GM12878 (cell line): ENCODE measurements around the gene C10orf143. TPM values are rescaled to one million over a fixed set of nuclear protein-coding genes. Genes with fewer than 3 reads are reported as not detected.

ENCODE experiments used
- ATAC-seq: fragments of 200-7000 bp; cut with Tn5 transposase; 3 replicates; pipeline ENCODE4 v1.9.1; 2020; ENCODE audit warnings: mild to moderate bottlenecking, moderate library complexity
- BruUV-seq: library from RNA; stranded (reverse); fragments of 400-500 nt; replicated peaks from 2 replicates; lab custom pipeline; 2021; lab: Mats Ljungman, UMichigan
- CTCF ChIA-PET: fragments of 300-600 bp; sonication (Branson Sonifier 250); formaldehyde crosslinking; extraction: SDS; loops from one replicate; lab custom pipeline; 2021; ENCODE audit warnings: inconsistent platforms; lab: Yijun Ruan, JAX
- POLR2A ChIA-PET: fragments of 350-600 bp; formaldehyde crosslinking; extraction: SDS; loops from one replicate; lab custom pipeline; 2021; ENCODE audit warnings: inconsistent platforms; lab: Charles Lee
- RAD21 ChIA-PET: fragments of 300-600 bp; sonication (Branson Sonifier 250); formaldehyde crosslinking; loops from one replicate; lab custom pipeline; 2023; ENCODE audit warnings: antibody characterized with exemption; ENCODE audit not compliant: unreplicated experiment; lab: Charles Lee
- SMC1A ChIA-PET: fragments of 300-600 bp; sonication (Branson Sonifier 250); formaldehyde crosslinking; loops from one replicate; lab custom pipeline; 2023; ENCODE audit not compliant: unreplicated experiment, uncharacterized antibody; lab: Charles Lee
- DNase-seq: peaks from one replicate; pipeline ENCODE4 v3.0.0-alpha.2; 2011; ENCODE audit warnings: low read depth, low spot score
- FAIRE-seq: peaks from 3 replicates; lab custom pipeline; 2011; peaks lifted over from hg19 to GRCh38; lab: Jason Lieb, UNC
- H2AFZ ChIP-seq: 2 replicates; pipeline ENCODE4 v1.6.0; 2011; ENCODE audit warnings: low read depth, low read length, control low read depth; ENCODE audit not compliant: control insufficient read depth
- H3K27ac ChIP-seq: 2 replicates; pipeline ENCODE4 v1.5.1; 2011; ENCODE audit warnings: control low read depth; ENCODE audit not compliant: control insufficient read depth, insufficient read depth
- H3K27me3 ChIP-seq, 2 experiments: replicated peaks in 1 of 2; 2 replicates each; pipeline versions ENCODE4 v1.6.0 to v1.6.1; 2011; ENCODE audit warnings: low read length in 1 of 2; ENCODE audit not compliant: control insufficient read depth in 2 of 2, insufficient read depth in 2 of 2
- H3K36me3 ChIP-seq, 2 experiments: 2 replicates each; pipeline ENCODE4 v1.5.1; 2011; ENCODE audit warnings: low read length in 1 of 2; ENCODE audit not compliant: control insufficient read depth in 2 of 2, insufficient read depth in 2 of 2
- H3K4me1 ChIP-seq: 2 replicates; pipeline ENCODE4 v1.6.1; 2011; ENCODE audit warnings: mild to moderate bottlenecking, low read length, moderate library complexity, mixed read lengths; ENCODE audit not compliant: control insufficient read depth, insufficient read depth
- H3K4me2 ChIP-seq: 2 replicates; pipeline ENCODE4 v1.6.0; 2011; ENCODE audit warnings: control low read depth; ENCODE audit not compliant: control insufficient read depth, insufficient read depth
- H3K4me3 ChIP-seq: fragments of 200-600 bp; sonication (generic); 2 replicates; pipeline ENCODE4 v1.5.1; 2016
- H3K79me2 ChIP-seq: 2 replicates; pipeline ENCODE4 v1.6.0; 2011; ENCODE audit warnings: low read length; ENCODE audit not compliant: control insufficient read depth, insufficient read depth
- H3K9ac ChIP-seq: 2 replicates; pipeline ENCODE4 v1.8.0; 2011; ENCODE audit warnings: low read length, control low read depth, mixed read lengths; ENCODE audit not compliant: control insufficient read depth, insufficient read depth
- H3K9me3 ChIP-seq: replicated peaks from 3 replicates; pipeline ENCODE4 v1.5.1; 2011; ENCODE audit warnings: mild to moderate bottlenecking, low read length; ENCODE audit not compliant: control insufficient read depth, insufficient read depth
- H4K20me1 ChIP-seq: 2 replicates; pipeline ENCODE4 v1.6.0; 2011; ENCODE audit not compliant: control insufficient read depth, insufficient read depth
- CTCF ChIP-seq, 3 experiments: IDR thresholded peaks in 2 of 3; conservative IDR thresholded peaks in 1 of 3; 2 replicates each; pipeline ENCODE4 v1.5.1; 2011; ENCODE audit warnings: low read depth in 3 of 3, low read length in 3 of 3, mild to moderate bottlenecking in 3 of 3, control low read depth in 2 of 3, moderate library complexity in 2 of 3, inconsistent platforms in 1 of 3, mixed read lengths in 1 of 3; ENCODE audit not compliant: control insufficient read depth in 2 of 3, insufficient read depth in 1 of 3; ENCODE audit errors: extremely low read depth in 1 of 3
- HSF1 ChIP-seq: fragments of 150-350 bp; IDR thresholded peaks from 2 replicates; pipeline ENCODE4 v1.6.1; 2014; ENCODE audit warnings: mild to moderate bottlenecking, low read depth, low read length
- IRF5 ChIP-seq: fragments of 450-650 bp; IDR thresholded peaks from 2 replicates; pipeline ENCODE4 v1.6.1; 2017; ENCODE audit warnings: borderline replicate concordance
- JUND ChIP-seq: IDR thresholded peaks from 2 replicates; pipeline ENCODE4 v1.6.1; 2012; ENCODE audit warnings: low read depth, mild to moderate bottlenecking, low read length, improper control_type of control experiment, moderate library complexity
- NFIC ChIP-seq: IDR thresholded peaks from 2 replicates; pipeline ENCODE4 v1.6.1; 2012; ENCODE audit warnings: low read depth, mild to moderate bottlenecking, inconsistent platforms, low read length, moderate library complexity
- SMC3 ChIP-seq: IDR thresholded peaks from 2 replicates; pipeline ENCODE4 v1.6.1; 2011; ENCODE audit warnings: low read length, improper control_type of control experiment, borderline replicate concordance
- ZNF592 ChIP-seq: fragments of 450-650 bp; IDR thresholded peaks from 2 replicates; pipeline ENCODE4 v1.6.1; 2017; ENCODE audit warnings: mild to moderate bottlenecking, moderate library complexity
- WGBS: methylation state at CpG from one replicate; pipeline ENCODE4 v1.1.6; 2016; ENCODE audit warnings: low lambda C conversion rate; ENCODE audit not compliant: insufficient replicate concordance, insufficient coverage; ENCODE audit errors: missing lambda C conversion rate; 5-methylcytosine and 5-hydroxymethylcytosine counted together
- in situ Hi-C: fragments of 300-500 bp; cut with MboI; formaldehyde crosslinking; loops from 9 replicates; pipeline ENCODE4 v1.14.3; 2018; ENCODE audit warnings: mixed read lengths
- intact Hi-C: fragments of 100-400 bp; cut with micrococcal nuclease; formaldehyde crosslinking; loops from one replicate; pipeline ENCODE4 v1.14.2; 2022; ENCODE audit not compliant: unreplicated experiment
- polyA plus RNA-seq, 11 experiments: library from polyadenylated mRNA; depleted of rRNA in 4 of 11; unstranded in 6 of 11; stranded (reverse) in 5 of 11; fragments of >200 nt; fragmentation: Nextera tagmentation in 4 of 11; fragmentation: Illumina TruSeq in 1 of 11; extraction: Ambion mirVana in 4 of 11; extraction: Trizol in 1 of 11; gene quantifications; 1 replicate in 1 of 11; 2 replicates in 10 of 11; pipeline versions ENCODE4 v1.2.1 to v1.2.3, GENCODE V29; 2011 to 2016; ENCODE audit warnings: inconsistent platforms in 2 of 11, missing spikeins in 2 of 11, low read depth in 1 of 11
- total RNA-seq, 4 experiments: library from RNA; depleted of rRNA in 3 of 4; stranded (reverse); fragments of >200 nt in 3 of 4; fragmentation: Illumina TruSeq in 1 of 4; extraction: Trizol in 1 of 4; gene quantifications; 2 replicates each; pipeline versions ENCODE4 v1.2.1 to v1.2.3, GENCODE V29; 2013 to 2021

C10orf143 gene
- total and polyA plus RNA-seq, 10 of the 15 experiments (the other 5 are each of a cell fraction or from before 2014, with no cell fraction given) = 0.64 to 7.9 (median 2.6) TPM

- no TSS peak for BruUV-seq
- Histone ChIP-seq H3K9me3 (no peaks in the 10 kb centered on the region), H3K36me3 (no peaks in the 10 kb centered on the region), H3K27ac (no peak overlapping the region), H3K27me3 (no peaks in the 10 kb centered on the region), H4K20me1 (no peaks in the 10 kb centered on the region), H3K9ac (no peak overlapping the region), H3K79me2 (no peaks in the 10 kb centered on the region), H3K4me1 (no peaks in the 10 kb centered on the region), H3K4me2 (no peak overlapping the region), H3K4me3 (no peak overlapping the region), H2AFZ (no peak overlapping the region)
- intact Hi-C loops = no loop called here
- no peak for DNase-seq
- ChIA-PET RAD21 (no interaction called here), CTCF (no interaction called here), SMC1A (no interaction called here), POLR2A (no interaction called here)
- FAIRE-seq = no peak
- no peak for TF ChIP-seq SMC3
- 0 out of 6 replicates have a peak, but pooled peaks of 1 of the 3 experiments have one; percentile 1 for TF ChIP-seq CTCF (IDR thresholded peaks at IDR 0.05 in 2 of 3, conservative IDR thresholded peaks at IDR 0.05 in 1 of 3; ENCODE audit: control insufficient read depth in 2 of 3, extremely low read depth in 1 of 3, insufficient read depth in 1 of 3, low read depth in 3 of 3, low read length in 3 of 3)
- no peak for ATAC-seq
- in situ Hi-C loops = no loop called here
- 69% methylated on average over 6 of the region's 6 CpGs for WGBS
These were observed 42.7 kb downstream of the C10orf143 start for GRCh38 chr10:130067893-130068292.

GRCh38 chr10:130066743-130067142 lies 43.9 kb downstream of the C10orf143 start:
- in situ Hi-C loops (no loop called here), intact Hi-C loops (no loop called here)
- ChIA-PET POLR2A (no interaction called here), CTCF (no interaction called here), RAD21 (no interaction called here), SMC1A (no interaction called here)
- H3K4me3 ChIP-seq = no peak overlapping the region
- no peak overlapping the region for H3K4me2 ChIP-seq
- BruUV-seq = no TSS peak
- H3K36me3 ChIP-seq = no peaks in the 10 kb centered on the region
- no peak overlapping the region for H3K9ac ChIP-seq
- H3K9me3 ChIP-seq = no peaks in the 10 kb centered on the region
- DNase-seq (no peak), ATAC-seq (no peak), FAIRE-seq (no peak)
- WGBS = 38% methylated on average over 7 of the region's 7 CpGs
- H3K4me1 ChIP-seq = no peaks in the 10 kb centered on the region
- no peak overlapping the region for H3K27ac ChIP-seq
- H2AFZ ChIP-seq = no peak overlapping the region
- H3K79me2 ChIP-seq = no peaks in the 10 kb centered on the region
- H3K27me3 ChIP-seq = no peaks in the 10 kb centered on the region
- no peaks in the 10 kb centered on the region for H4K20me1 ChIP-seq
- TF ChIP-seq IRF5 = no peak
- no peak for TF ChIP-seq HSF1
- TF ChIP-seq NFIC = no peak
- TF ChIP-seq JUND = no peak
- no peak for TF ChIP-seq ZNF592
